Measurements from ENCODE around the gene TEPSIN. TPM values are rescaled to one million over a fixed set of nuclear protein-coding genes. Genes with fewer than 3 reads are reported as not detected.

The TEPSIN gene
- total RNA-seq, 1 donor from 2014 or later = 117 TPM

DNA sequence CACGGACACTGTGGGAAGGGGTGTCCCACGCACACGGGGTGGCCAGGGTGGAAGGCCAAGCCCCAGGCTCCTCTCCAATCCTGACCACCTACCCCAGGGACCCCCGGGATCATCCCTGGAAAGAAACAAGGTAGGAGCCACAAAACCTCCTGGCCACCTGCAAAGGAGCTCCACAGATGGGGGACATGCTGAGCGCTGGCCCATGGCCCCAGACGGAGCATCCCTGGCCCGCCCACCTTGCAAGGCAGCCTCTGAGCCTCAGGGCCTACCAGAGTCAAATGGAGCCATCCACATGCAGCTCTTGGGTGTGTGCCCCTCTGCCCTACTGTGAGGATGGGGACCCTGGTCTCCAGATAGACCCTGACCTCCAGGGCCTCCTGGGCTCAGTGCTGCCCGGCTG, 40.0 kb upstream of the TEPSIN start:
- Histone ChIP-seq H3K27me3 (no peaks in the 10 kb centered on the region), H3K4me1 (no peaks in the 10 kb centered on the region), H3K9me3 (no peaks in the 10 kb centered on the region), H3K4me3 (no peak overlapping the region), H3K27ac (no peak overlapping the region), H3K36me3 (peaks cover 48 to 68% of the 10 kb centered on the region in 2 donors)
- TF ChIP-seq, protein P1, sequence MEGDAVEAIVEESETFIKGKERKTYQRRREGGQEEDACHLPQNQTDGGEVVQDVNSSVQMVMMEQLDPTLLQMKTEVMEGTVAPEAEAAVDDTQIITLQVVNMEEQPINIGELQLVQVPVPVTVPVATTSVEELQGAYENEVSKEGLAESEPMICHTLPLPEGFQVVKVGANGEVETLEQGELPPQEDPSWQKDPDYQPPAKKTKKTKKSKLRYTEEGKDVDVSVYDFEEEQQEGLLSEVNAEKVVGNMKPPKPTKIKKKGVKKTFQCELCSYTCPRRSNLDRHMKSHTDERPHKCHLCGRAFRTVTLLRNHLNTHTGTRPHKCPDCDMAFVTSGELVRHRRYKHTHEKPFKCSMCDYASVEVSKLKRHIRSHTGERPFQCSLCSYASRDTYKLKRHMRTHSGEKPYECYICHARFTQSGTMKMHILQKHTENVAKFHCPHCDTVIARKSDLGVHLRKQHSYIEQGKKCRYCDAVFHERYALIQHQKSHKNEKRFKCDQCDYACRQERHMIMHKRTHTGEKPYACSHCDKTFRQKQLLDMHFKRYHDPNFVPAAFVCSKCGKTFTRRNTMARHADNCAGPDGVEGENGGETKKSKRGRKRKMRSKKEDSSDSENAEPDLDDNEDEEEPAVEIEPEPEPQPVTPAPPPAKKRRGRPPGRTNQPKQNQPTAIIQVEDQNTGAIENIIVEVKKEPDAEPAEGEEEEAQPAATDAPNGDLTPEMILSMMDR (IDR thresholded peaks at IDR 0.05) = no peak
- intact Hi-C loops (cut with DNase I) = no loop called here
- no peak for DNase-seq (ENCODE audit: low spot score in 2 of 2)

DNA sequence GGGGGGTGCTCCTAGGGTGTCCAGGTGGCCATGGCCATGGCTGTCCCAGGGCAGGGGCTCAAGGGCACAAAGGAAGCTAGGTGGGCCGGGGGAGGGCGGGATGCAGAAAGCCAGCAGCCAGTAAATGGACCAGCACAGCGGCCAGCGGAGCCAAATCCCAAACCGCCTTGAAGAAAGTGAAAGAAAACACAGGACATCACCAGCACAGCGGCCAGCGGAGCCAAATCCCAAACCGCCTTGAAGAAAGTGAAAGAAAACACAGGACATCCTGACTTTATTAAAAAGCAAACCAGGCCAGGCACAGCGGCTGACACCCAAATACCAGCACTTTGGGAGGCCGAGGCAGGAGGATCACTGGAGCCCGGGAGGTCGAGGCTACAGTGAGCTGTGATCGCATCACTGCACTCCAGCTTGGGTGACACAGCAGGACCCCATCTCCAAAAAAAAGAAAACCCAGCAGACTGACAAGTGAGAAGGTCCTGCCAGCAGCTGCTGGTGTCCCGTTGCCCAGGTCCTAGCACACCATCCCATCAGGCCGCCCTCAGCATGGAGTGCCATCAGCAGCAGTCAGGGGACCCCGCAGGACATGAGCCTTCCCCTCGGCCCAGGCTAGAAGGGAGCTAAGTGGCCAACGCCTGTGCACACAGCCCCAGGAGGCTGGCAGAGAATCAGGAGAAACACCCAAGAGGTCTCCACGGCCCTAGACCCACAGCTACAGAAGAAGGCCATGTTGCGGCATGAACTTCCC, 39.3 kb upstream of the TEPSIN start:
- Histone ChIP-seq H3K4me3 (no peak overlapping the region), H3K27me3 (no peaks in the 10 kb centered on the region), H3K27ac (no peak overlapping the region), H3K4me1 (no peaks in the 10 kb centered on the region), H3K36me3 (peaks cover 48 to 70% of the 10 kb centered on the region in 2 donors), H3K9me3 (no peaks in the 10 kb centered on the region)
- DNase-seq (ENCODE audit: low spot score in 2 of 2) = no peak
- intact Hi-C loops (cut with DNase I) = no loop called here
- TF ChIP-seq, protein P1 (IDR thresholded peaks at IDR 0.05) = no peak

DNA sequence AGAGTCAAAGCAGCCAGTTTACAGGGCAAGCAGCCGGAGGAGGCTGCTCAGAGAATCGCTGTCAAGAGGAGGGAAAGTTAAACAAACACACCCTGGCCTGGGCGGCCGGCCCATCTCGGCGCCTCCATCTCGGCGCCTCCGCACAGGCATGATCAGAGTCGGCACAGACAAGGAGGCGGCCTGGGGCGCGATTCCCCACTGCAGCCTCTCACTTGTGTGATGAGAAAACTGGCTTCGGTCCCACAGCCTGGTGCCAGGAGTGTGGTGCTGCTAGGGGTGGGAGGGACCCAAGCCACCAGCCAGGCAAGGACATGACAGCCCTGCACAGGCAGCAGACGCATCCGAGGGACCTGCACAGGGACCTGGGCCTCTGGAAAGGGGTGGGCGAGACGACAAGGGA, 38.6 kb upstream of the TEPSIN start:
- no peaks in the 10 kb centered on the region for H3K27me3 ChIP-seq
- DNase-seq (ENCODE audit: low spot score in 2 of 2) = no peak
- H3K9me3 ChIP-seq = no peaks in the 10 kb centered on the region
- H3K27ac ChIP-seq = no peak overlapping the region
- H3K4me1 ChIP-seq = no peaks in the 10 kb centered on the region
- intact Hi-C loops (cut with DNase I) = no loop called here
- H3K4me3 ChIP-seq = no peak overlapping the region
- H3K36me3 ChIP-seq = peaks cover 53 to 73% of the 10 kb centered on the region in 2 donors
- TF ChIP-seq, protein P1 (IDR thresholded peaks at IDR 0.05) = no peak

DNA sequence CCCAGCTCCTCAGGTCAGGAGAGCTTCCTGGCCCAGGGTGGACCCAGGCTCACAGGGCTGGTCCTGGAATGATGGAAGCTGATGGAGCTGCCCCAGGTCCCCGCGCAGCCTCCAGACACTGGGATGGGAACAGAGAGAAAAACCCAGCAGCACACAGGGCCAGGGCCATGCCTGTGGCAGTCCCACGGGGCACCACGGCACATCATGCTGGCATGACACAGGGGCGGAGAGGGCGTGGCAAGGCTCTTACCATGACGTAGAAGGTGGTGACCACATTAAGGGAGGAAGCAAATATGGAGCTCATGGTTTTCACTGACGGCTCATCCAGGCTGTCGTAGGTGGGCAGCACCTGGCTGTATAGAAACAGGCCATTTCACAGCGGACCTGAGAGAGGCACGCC, 37.9 kb upstream of the TEPSIN start:
- TF ChIP-seq, protein P1 (IDR thresholded peaks at IDR 0.05) = no peak
- no peak for DNase-seq (ENCODE audit: low spot score in 2 of 2)
- no peak overlapping the region for H3K4me3 ChIP-seq
- H3K27ac ChIP-seq = no peak overlapping the region
- H3K9me3 ChIP-seq = no peaks in the 10 kb centered on the region
- intact Hi-C loops (cut with DNase I) = no loop called here
- no peaks in the 10 kb centered on the region for H3K27me3 ChIP-seq
- peaks cover 53 to 73% of the 10 kb centered on the region in 2 donors for H3K36me3 ChIP-seq
- no peaks in the 10 kb centered on the region for H3K4me1 ChIP-seq

DNA sequence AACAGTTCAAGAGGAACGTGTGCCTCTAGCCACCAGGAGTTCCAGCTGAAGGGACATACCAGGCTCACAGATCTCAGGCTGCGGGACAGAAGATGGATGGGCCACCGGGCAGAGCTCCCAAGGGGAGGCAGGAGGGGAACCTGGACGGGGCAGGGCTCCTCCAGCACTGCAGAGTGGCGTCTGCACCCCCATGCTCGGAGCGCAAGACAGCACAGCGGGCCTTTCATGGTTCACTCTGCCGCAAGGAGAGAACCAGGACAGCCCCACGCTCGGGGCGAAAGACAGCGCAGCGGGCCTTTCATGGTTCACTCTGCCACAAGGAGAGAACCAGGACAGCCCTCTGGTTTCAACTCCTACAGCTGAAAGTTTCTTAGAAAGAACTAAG, 35.6 kb upstream of the TEPSIN start:
- H3K4me1 ChIP-seq = no peaks in the 10 kb centered on the region
- intact Hi-C loops (cut with DNase I) = no loop called here
- no peak for DNase-seq (ENCODE audit: low spot score in 2 of 2)
- H3K9me3 ChIP-seq = no peaks in the 10 kb centered on the region
- no peak overlapping the region for H3K4me3 ChIP-seq
- no peaks in the 10 kb centered on the region for H3K27me3 ChIP-seq
- H3K36me3 ChIP-seq = peaks cover 58 to 70% of the 10 kb centered on the region in 2 donors
- TF ChIP-seq, protein P1 (IDR thresholded peaks at IDR 0.05) = no peak
- no peak overlapping the region for H3K27ac ChIP-seq
